ENCODE measurements around the gene SLC38A11. TPM values are rescaled to one million over a fixed set of nuclear protein-coding genes. Genes with fewer than 3 reads are reported as not detected.
"Not testable (repeated sequence)": the region's sequence is repeated elsewhere in the genome, so short reads cannot be mapped to it uniquely, and the experiment has no call there.

Gene SLC38A11
- total and polyA plus RNA-seq, 3 donors from 2014 or later: 0.58 to 5.9 (median 1.2) TPM

- no peak overlapping the region for H3K27ac ChIP-seq
- intact Hi-C loops (cut with DNase I; ENCODE audit: low total_unique reads): no loop called here
- H3K36me3 ChIP-seq (ENCODE audit: low read depth, missing control alignments): no peaks in the 10 kb centered on the region
- H3K4me3 ChIP-seq: no peak overlapping the region
- H3K27me3 ChIP-seq: no peaks in the 10 kb centered on the region
- DNase-seq: no peak
- H3K4me1 ChIP-seq: no peaks in the 10 kb centered on the region
- H3K9me3 ChIP-seq: no peaks in the 10 kb centered on the region
- no peak for TF ChIP-seq POLR2A (IDR thresholded peaks at IDR 0.05)
- TF ChIP-seq CTCF (IDR thresholded peaks at IDR 0.05): no peak
- WGBS, 2 donors: 80 to 91% methylated on average over 3 of the region's 3 CpGs
These were observed 29.1 kb upstream of the SLC38A11 start for GRCh38 chr2:164984428-164984827.

GRCh38 chr2:164981217-164981990 lies 26.1 kb upstream of the SLC38A11 start:
- Histone ChIP-seq H3K4me1 (no peaks in the 10 kb centered on the region), H3K9me3 (no peaks in the 10 kb centered on the region), H3K36me3 (ENCODE audit: low read depth, missing control alignments) (no peaks in the 10 kb centered on the region), H3K27me3 (no peaks in the 10 kb centered on the region), H3K4me3 (no peak overlapping the region), H3K27ac (no peak overlapping the region)
- no peak for DNase-seq
- TF ChIP-seq POLR2A (IDR thresholded peaks at IDR 0.05) (no peak), CTCF (IDR thresholded peaks at IDR 0.05) (no peak)
- intact Hi-C loops (cut with DNase I; ENCODE audit: low total_unique reads): no loop called here
- 80 to 84% methylated on average over 7 of the region's 7 CpGs for WGBS, 2 donors

GRCh38 chr2:164980688-164981087 lies 25.4 kb upstream of the SLC38A11 start:
- H3K4me3 ChIP-seq; DNase-seq; H3K4me1 ChIP-seq; H3K36me3 ChIP-seq (ENCODE audit: low read depth, missing control alignments); H3K27ac ChIP-seq; intact Hi-C loops (cut with DNase I; ENCODE audit: low total_unique reads); H3K9me3 ChIP-seq; H3K27me3 ChIP-seq: not testable (repeated sequence)
- 90 to 95% methylated on average over 2 of the region's 2 CpGs for WGBS, 2 donors

GRCh38 chr2:164979113-164979512 lies 23.8 kb upstream of the SLC38A11 start:
- TF ChIP-seq POLR2A (IDR thresholded peaks at IDR 0.05): no peak
- no peak for TF ChIP-seq CTCF (IDR thresholded peaks at IDR 0.05)
- Histone ChIP-seq H3K4me3 (no peak overlapping the region), H3K9me3 (no peaks in the 10 kb centered on the region), H3K4me1 (no peaks in the 10 kb centered on the region), H3K27me3 (no peaks in the 10 kb centered on the region), H3K27ac (no peak overlapping the region), H3K36me3 (ENCODE audit: low read depth, missing control alignments) (no peaks in the 10 kb centered on the region)
- whole genome bisulfite sequencing, 2 donors: 75 to 95% methylated on average over 2 of the region's 2 CpGs
- intact Hi-C loops (cut with DNase I; ENCODE audit: low total_unique reads): no loop called here
- DNase-seq: no peak

- DNase-seq; H3K27ac ChIP-seq; H3K4me1 ChIP-seq; H3K9me3 ChIP-seq; intact Hi-C loops (cut with DNase I; ENCODE audit: low total_unique reads); H3K4me3 ChIP-seq; H3K36me3 ChIP-seq (ENCODE audit: low read depth, missing control alignments); H3K27me3 ChIP-seq: not testable (repeated sequence)
- WGBS, 2 donors: 70 to 76% methylated on average over 5 of the region's 5 CpGs
These were observed 21.6 kb upstream of the SLC38A11 start for GRCh38 chr2:164976875-164977470.

GRCh38 chr2:164976301-164976700 lies 21.0 kb upstream of the SLC38A11 start:
- H3K9me3 ChIP-seq: no peaks in the 10 kb centered on the region
- H3K4me3 ChIP-seq: no peak overlapping the region
- no peak for DNase-seq
- H3K27me3 ChIP-seq: no peaks in the 10 kb centered on the region
- H3K4me1 ChIP-seq: no peaks in the 10 kb centered on the region
- 83 to 92% methylated on average over 3 of the region's 3 CpGs for WGBS, 2 donors
- intact Hi-C loops (cut with DNase I; ENCODE audit: low total_unique reads): no loop called here
- TF ChIP-seq POLR2A (IDR thresholded peaks at IDR 0.05) (no peak), CTCF (IDR thresholded peaks at IDR 0.05) (no peak)
- no peaks in the 10 kb centered on the region for H3K36me3 ChIP-seq (ENCODE audit: low read depth, missing control alignments)
- no peak overlapping the region for H3K27ac ChIP-seq

Data from testis (tissue), 3 donors.